ENCODE data around the gene S100A16.
"Not testable (repeated sequence)": the region's sequence is repeated elsewhere in the genome, so short reads cannot be mapped to it uniquely, and the experiment has no call there.

S100A16 gene

GRCh38 chr1:153612755-153613331 lies at the start of gene S100A16:
TSS of gene S100A16 (minus strand) at chr1:153613137. CDS start at chr1:153608151, 4,986 bp downstream.
- no peak for DNase-seq

GRCh38 chr1:153662269-153662668 lies 49.3 kb upstream of the S100A16 start:
- DNase-seq: no peak

GRCh38 chr1:153661111-153661708 lies 48.3 kb upstream of the S100A16 start:
- no peak for DNase-seq

- no peak for DNase-seq
Observed at GRCh38 chr1:153659656-153660055, 46.7 kb upstream of the S100A16 start.

GRCh38 chr1:153659175-153659534 lies 46.2 kb upstream of the S100A16 start:
- no peak for DNase-seq

- peak; percentile 24 for DNase-seq
Observed at GRCh38 chr1:153658400-153659174, 45.6 kb upstream of the S100A16 start, which contains the start of gene SNAPIN. TSS of gene SNAPIN (plus strand) at chr1:153658703. CDS start at chr1:153658744, 41 bp downstream.

GRCh38 chr1:153655333-153655732 lies 42.4 kb upstream of the S100A16 start:
- no peak for DNase-seq

- DNase-seq: no peak
Observed at GRCh38 chr1:153652805-153653500, 40.0 kb upstream of the S100A16 start.

- no peak for DNase-seq
Observed at GRCh38 chr1:153651771-153652170, 38.8 kb upstream of the S100A16 start.

GRCh38 chr1:153649863-153650235 lies 36.9 kb upstream of the S100A16 start:
- DNase-seq: no peak

- no peak for DNase-seq
Observed at GRCh38 chr1:153649137-153649862, 36.4 kb upstream of the S100A16 start.

- no peak for DNase-seq
Observed at GRCh38 chr1:153648000-153648643, 35.2 kb upstream of the S100A16 start.

GRCh38 chr1:153647346-153647714 lies 34.4 kb upstream of the S100A16 start:
- DNase-seq: no peak

GRCh38 chr1:153646672-153647345 lies 33.9 kb upstream of the S100A16 start:
- DNase-seq: no peak

GRCh38 chr1:153643816-153644215 lies 30.9 kb upstream of the S100A16 start:
- no peak for DNase-seq

GRCh38 chr1:153643100-153643499 lies 30.2 kb upstream of the S100A16 start:
- DNase-seq: no peak

- DNase-seq: no peak
Observed at GRCh38 chr1:153642161-153642560, 29.2 kb upstream of the S100A16 start.

- DNase-seq: no peak
Observed at GRCh38 chr1:153640861-153641260, 27.9 kb upstream of the S100A16 start.

- DNase-seq: not testable (repeated sequence)
Observed at GRCh38 chr1:153640213-153640612, 27.3 kb upstream of the S100A16 start.

GRCh38 chr1:153639280-153639679 lies 26.3 kb upstream of the S100A16 start:
- no peak for DNase-seq

- no peak for DNase-seq
Observed at GRCh38 chr1:153638261-153638660, 25.3 kb upstream of the S100A16 start.

GRCh38 chr1:153636312-153636711 lies 23.4 kb upstream of the S100A16 start:
- no peak for DNase-seq
